ENCODE data around the gene TRIM15. TPM values are rescaled to one million over a fixed set of nuclear protein-coding genes. Genes with fewer than 3 reads are reported as not detected.
"Not testable (repeated sequence)": the region's sequence is repeated elsewhere in the genome, so short reads cannot be mapped to it uniquely, and the experiment has no call there.

The TRIM15 gene
- total RNA-seq, 1 experiment from 2014 or later: not detected

DNA sequence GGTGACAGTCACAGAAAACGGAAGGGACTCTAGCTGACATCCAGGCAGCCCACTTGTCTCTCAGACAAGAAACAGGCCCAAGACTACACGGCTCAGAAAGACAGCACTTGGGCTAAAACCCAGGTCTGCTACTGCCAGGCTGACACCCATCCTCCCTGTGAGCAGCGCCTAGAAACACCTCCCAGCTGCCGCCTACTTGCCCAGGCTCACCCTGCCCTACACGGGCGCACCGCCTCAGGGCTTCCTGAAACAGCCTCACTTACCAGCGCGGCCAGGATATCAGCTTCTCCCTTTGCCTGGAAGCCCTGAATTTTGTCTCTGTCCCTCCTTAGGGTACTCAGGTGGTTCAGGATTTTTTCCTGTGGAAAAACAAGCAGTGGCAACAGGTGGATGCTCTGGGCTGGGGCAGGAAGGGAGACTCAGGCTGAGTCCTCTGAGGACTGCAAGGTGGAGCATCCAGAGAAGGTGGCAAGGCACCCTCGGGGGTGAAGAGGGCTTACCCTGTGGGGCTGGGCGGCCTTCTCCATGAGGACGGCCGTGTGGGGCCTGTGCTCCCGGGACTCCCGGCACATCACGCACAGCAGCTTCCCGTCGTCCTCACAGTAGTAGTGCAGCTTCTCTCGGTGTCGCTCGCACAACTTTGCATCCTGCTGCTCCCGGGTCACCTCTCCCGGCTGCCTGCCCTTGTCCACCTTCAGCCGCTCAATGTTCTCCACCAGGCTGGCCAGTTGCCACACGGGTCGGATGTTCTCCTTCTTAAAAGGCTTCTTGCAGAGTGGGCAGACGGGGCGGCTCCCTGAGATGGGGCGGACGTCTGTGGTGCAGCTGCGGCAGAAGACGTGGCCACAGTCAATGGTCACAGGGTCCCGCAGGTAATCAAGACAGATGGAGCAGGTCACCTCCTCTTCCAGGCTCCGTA lies 35.1 kb downstream of the TRIM15 start:
- DNase-seq (ENCODE audit: low spot score): no peak

DNA sequence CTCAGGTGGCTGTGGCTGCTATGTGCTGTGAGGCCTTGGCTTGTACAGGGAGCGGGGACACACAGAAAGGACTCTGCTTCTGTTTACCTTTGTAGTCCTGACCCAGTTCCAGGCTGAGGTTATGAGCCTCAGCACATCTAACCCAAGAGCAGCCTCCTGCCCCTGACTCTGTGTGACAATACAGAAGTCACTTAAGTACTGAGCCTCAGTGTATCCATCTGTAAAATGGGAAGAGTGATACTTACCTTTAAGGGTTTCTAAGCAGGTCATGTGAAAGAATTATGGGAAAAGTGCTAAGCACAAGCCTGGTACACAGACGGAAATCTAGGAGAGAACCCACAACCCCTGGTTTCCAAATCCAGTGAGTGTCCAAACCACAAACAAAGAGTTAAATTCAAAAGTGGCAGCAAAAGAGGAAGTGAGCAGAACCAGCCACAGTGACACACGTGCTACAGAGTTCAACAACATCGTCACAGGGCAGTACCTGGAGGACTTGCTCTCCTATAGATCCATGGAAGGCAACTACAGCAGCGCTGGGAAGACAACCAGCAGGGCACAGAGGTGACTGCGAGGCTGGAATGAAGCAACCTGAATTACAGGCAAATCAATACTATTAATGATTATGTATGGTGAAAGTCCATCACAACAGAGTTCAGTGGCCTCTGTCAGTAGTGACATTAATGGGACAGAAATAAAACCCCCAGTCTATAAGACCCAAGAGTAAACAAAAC lies 37.4 kb downstream of the TRIM15 start:
- DNase-seq (ENCODE audit: low spot score): no peak

DNA sequence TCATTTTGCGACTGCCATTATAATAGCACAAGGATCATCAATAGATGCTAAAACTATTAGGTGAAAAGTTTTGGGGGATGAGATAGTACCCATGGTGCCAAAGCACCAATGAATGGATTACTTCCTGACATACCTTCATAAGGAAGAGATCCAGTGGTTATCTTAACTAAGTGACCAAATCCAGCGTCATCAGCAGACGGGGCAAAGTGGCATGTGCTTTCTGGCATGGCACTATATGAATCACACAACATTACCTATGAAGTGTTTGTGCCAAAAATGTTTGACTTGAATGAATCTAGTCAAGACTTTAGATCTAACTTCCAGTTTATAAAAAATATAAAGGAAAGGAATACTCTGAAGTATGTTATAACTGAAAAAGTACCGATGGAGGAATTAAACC lies 39.0 kb downstream of the TRIM15 start:
- DNase-seq (ENCODE audit: low spot score): no peak

DNA sequence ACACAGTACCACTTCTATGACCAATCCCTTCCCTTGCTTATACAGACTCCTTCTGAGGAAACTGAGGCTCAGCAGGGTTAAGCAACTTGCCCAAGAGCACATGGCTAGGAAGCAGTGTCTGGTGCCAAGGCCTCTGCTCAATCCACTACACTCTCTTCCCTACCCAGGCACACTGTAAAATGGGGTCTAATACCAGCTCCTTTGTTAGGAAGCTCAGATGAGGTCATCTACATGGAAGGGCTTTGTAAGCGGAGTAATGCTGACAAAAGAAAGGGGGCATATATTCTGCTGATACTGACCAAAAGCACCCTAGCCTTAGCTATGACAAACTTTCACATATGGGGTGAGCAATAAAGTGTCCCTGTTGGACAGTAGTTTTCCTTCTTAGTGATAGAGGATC lies 40.8 kb downstream of the TRIM15 start:
- DNase-seq (ENCODE audit: low spot score): no peak

DNA sequence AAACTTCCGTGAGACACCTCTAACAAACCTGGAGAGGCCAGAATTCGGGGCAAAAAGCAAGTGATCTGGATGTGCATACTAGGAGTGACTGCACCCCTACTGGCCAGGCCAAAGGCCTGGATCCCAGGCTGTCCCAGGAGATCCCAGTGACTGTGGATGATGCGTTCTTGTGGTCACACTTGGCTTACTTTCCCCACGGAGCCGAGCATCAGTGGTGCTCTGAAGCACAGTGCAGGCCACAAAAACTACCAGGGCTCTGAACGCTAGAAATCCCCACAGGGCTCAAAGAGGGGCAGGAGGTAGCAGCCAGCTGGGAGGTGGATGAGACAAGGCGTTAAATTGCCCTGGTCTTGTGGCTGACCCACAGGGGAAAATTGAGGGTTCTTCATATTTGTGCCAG lies 42.8 kb downstream of the TRIM15 start:
- no peak for DNase-seq (ENCODE audit: low spot score)

DNA sequence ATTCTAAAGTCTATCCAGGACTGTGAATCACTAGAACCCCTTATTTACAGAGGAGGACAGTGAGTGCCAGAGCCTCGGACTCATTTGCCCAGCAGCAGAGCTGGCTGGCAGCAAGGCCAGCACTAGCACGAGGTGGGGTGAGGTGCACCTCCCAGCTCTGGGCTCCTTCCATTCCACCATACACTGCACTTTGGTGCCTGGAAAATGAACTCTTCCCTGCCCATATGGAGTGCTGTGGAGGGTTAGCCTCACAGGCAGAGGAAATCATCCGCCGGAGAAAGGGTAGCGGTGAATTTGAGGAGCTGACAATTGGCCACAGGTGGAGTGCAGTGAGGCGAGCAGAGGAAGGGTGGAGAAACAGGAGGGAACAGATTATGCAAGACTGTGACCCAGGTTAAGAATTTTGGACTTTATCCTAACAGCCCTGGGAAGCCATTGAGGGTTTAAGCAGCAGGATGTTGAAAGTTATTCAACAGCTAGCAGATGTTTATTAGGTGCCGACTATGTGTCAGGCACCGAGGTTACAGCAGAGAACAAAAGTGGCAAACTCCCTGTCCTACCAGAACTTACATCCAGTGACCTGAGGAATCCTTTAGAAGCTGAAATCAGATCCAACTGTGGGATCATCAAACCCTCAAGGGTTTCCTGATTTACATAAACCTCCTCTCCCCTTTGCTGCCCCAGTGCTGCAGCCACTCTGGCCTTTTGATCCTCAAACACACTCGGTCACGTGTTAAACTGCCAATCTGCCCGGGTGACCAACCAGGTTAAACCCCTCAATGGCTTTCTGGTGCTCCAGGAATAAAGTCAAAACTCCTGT lies 43.7 kb downstream of the TRIM15 start:
- no peak for DNase-seq (ENCODE audit: low spot score)

DNA sequence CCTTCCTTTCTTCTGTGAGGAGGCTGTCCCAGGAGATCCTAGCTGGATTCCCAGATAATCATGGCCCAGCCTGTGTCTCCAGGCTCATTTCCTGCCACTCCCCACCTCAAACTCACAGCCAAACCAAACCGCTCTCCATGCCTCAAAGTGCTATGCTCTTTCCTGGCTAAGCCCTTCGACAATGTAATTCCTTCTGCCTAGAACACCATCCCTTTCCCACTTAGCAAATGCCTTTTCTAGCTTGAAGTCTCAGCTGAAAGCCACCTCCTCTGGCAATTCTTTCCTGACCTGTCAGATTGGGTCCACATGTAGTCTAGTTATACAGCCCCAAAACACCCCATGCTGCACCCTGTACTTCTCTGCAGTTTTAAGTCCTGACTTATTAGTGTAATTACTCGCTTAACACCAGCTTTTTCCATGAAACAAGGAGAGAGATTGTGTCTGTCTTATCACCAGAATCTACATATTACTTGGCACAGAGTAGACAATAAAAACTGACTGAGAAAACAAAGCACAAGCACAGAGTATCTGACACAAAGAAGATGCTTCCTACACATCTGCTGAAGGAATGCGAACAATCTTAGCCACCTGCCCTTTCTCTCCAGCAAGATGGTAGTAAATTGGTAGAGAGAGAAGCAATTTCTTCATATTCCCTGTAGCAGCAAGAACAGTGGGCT lies 44.4 kb downstream of the TRIM15 start:
- no peak for DNase-seq (ENCODE audit: low spot score)

DNA sequence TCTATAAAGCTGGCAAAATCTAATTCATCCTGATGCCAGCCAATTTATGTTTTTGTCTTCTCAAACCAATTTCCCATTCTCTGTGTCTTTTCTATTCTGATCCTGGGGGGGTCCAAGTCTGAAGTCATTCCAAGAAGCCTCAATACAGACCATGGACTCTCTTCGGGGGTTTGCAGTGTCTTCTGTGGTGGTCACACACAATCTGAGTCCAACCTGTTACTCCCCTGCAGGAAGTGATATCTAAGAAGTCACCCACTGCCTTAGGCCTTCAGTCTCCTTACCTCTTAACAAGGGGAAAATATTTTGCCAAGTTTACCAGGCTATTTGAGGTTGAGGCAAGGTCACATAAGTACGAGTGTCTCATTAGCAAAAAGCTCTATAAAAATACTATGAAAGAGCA lies 48.0 kb downstream of the TRIM15 start:
- DNase-seq (ENCODE audit: low spot score): no peak

DNA sequence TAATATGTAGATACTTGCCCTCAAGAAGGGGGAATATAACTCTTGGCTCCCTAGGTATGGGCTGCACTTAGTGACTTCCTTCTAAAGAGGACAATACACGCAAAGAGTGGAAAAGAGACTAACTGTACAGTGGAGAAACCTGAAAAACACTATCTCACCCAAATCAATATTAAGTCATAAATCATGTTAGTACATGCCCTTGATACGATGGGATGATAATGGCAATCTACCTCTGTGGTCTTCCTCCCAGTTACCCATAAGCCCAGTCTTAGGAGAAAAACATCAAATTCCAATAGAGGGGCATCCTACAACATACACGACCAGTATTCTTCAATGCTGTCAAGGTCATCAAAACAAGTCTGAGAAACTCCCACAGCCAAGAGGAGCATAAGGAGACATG lies 48.6 kb downstream of the TRIM15 start:
- no peak for DNase-seq (ENCODE audit: low spot score)

DNA sequence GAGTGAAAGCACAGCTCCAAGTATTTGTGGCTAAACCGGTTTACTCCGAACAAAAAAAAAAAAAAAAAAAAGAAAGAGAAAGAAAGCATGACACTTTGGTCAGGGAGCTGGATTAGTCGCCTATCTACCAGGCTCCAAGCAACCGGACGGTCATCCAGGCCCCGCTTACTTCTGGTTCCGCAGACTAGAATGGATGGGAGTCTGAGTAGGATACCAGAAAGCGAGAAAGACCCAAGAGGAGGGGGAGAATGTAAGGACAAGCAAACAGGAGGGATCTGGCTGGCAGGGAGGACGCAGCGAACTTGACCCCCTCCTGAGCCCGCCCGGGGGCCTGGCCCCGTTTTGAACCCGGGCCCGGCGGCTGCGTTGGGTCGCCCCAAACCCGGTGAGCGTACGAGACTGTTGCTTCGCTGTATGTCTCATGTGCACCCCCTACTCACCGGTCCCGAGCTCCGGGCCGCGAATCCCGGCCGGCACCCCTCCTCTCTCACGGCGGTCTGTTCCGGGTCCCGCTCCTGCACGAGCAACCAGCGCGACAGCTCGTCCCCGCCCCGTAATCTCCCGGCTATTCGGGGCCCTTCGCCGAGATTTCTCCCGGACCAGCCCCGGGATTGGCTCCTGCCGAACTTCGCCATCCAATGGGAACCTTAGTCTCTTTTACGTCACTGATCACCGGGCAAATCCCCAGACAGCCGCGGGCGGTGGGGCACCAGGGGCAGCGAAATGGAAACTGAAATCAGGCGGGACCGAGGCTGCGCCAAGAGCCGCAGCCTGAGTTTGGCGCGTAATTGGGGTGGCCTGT lies 49.7 kb downstream of the TRIM15 start, which contains the start of gene TRIM26:
TRIM26 (minus strand) TSS at position 542 of the 802 bp plus-strand sequence. CDS start 14,303 bp downstream, outside the sequence.
- peak; percentile 91 for DNase-seq (ENCODE audit: low spot score)

DNA sequence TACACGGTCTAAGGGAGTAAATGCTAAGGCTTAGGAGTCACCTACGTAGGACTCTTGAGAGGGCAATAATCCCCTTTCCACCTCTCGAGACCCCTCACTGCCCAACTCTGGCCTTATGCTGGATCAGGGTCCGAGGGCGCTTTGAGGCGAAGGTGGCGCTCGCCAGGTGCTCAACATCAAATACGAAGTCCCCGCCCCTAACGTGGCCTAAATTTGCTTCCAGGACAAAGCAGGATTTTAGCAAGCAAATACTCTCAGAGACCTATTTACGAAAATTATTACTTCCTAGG lies 50.3 kb downstream of the TRIM15 start:
- no peak for DNase-seq (ENCODE audit: low spot score)

DNA sequence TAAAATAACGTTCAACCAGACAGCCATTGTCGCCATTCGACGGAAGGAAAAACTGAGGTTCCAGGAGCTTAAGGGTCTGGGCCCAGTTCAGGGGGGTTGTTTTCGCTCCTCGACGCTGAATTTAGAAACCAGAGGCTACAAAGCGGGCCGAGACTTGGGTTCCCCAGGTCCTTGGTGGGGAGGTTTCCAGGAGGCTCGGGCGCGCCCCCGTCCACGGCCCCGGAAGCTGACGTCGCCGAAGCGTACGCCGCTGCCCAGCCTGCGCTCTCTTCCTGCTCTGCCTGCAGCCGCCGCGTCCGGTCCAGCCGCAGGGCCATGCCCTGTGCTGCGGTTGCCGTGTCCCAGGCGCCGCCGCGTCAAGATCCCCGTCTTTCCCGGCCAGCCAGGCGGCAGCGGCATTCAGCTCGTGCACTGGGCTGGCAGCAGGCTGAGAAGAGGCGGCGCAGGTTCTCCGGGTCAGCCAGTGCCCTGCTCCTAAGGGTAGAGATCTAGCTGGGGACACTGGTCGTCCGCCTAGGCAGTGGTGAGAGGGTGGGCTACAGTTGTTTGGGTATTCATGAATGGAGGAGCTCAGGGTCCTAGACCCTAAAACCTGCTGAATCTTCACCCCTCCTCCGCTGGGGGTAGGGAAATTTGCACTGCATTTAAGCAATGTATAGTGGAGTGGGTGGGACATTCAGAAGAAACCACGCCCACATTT lies 50.8 kb downstream of the TRIM15 start:
- DNase-seq (ENCODE audit: low spot score): peak; percentile 55

DNA sequence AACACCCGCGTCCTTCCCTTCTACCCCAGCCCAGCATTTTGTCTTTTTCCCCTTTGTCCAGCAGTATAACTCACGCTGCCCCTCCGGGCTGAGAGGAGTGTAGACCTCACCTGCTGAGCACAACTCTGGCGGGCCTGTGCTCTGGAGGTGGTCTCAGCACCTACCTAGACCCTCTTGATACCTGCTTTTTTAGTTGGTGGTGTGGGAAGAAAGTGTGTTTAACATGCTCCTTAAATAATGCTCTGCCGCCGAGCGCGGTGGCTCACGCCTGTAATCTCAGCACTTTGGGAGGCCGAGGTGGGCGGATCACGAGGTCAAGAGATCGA lies 51.3 kb downstream of the TRIM15 start:
- no peak for DNase-seq (ENCODE audit: low spot score)

DNA sequence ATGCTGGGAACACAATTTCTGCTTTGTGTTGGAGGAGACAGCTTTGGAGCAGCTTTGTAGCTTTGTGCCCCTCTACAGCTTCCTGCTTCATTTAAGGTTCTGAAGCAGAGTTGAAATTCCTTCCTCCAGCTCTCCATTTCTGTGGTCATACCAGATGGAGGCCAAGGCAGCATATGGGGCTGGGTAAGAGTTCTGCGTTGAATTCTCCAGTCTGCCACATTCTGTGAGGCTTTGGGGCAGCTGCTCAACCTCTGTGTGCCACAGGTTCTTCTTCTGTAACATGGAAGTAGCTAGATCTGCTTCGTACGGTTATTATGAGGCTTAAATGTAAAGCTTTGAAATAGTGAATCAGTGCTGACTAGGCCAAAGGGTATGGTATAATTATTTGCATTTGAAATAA lies 52.8 kb downstream of the TRIM15 start:
- DNase-seq (ENCODE audit: low spot score): no peak

DNA sequence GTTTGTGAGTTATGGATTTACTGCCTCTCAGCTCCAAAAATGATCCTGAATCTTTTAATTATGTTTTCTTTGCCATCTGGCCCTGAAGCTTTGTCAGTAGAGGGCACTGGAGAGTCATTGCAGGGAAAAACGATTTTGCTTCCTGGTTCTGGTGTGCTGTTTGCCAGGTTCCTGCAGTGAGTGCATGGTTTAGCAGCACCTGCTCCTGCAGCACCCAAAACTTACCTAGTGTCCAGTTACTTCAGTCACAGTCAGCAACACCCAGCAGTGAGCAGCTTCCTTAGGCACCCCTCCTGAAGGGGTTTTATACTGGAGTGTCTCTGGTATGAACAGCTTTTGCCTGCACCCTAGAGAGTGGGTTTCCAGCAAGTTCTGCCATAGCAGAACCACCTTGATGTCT lies 55.9 kb downstream of the TRIM15 start:
- peak; percentile 48 for DNase-seq (ENCODE audit: low spot score)

DNA sequence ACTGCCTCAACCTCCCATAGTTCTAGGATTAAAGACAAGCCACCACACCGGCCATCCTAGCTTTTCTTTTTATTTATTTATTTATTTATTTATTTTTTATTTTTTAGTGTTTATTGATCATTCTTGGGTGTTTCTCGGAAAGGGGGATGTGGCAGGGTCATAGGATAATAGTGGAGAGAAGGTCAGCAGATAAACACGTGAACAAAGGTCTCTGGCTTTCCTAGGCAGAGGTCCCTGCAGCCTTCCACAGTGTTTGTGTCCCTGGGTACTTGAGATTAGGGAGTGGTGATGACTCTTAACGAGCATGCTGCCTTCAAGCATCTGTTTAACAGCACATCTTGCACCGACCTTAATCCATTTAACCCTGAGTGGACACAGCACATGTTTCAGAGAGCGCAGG lies 58.0 kb downstream of the TRIM15 start:
- DNase-seq (ENCODE audit: low spot score): not testable (repeated sequence)

DNA sequence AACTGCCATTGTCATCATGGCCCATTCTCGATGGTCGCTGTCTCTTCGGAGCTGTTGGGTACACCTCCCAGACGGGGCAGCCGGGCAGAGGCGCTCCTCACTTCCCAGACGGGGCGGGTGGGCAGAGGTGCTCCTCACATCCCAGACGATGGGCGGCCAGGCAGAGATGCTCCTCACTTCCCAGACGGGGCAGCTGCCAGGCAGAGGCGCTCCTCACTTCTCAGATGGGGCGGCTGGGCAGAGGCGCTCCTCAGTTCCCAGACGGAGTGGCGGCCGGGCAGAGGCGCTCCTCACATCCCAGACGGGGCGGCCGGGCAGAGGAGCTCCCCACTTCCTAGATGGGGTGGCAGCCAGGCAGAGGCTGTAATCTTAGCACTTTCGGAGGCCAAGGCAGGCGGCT lies 58.6 kb downstream of the TRIM15 start:
- DNase-seq (ENCODE audit: low spot score): not testable (repeated sequence)
